Measurements from ENCODE around the gene FURIN.

DNA sequence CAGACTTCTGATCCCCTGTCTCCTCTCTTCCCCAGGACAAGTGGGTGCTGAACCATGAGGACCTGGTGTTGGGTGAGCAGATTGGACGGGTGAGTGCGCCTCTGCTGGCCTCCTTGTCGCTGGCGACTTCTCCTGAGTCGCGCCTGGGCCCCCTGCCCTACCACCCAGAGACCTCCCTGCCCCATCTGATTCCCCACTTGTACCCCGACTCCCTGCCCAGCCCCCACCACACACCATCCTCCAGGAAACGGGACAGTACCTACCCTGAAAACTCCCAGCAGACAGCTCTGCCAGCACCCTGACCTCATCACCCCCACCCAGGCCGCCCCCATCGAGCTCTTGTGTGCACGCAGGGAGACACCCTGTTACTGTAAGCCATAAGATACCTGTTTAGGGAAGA, 23.6 kb downstream of the FURIN start:
- TF ChIP-seq, protein P1, sequence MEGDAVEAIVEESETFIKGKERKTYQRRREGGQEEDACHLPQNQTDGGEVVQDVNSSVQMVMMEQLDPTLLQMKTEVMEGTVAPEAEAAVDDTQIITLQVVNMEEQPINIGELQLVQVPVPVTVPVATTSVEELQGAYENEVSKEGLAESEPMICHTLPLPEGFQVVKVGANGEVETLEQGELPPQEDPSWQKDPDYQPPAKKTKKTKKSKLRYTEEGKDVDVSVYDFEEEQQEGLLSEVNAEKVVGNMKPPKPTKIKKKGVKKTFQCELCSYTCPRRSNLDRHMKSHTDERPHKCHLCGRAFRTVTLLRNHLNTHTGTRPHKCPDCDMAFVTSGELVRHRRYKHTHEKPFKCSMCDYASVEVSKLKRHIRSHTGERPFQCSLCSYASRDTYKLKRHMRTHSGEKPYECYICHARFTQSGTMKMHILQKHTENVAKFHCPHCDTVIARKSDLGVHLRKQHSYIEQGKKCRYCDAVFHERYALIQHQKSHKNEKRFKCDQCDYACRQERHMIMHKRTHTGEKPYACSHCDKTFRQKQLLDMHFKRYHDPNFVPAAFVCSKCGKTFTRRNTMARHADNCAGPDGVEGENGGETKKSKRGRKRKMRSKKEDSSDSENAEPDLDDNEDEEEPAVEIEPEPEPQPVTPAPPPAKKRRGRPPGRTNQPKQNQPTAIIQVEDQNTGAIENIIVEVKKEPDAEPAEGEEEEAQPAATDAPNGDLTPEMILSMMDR (conservative IDR thresholded peaks at IDR 0.05; ENCODE audit: low read length) = no peak
- TF ChIP-seq EZH2phosphoT487 (IDR thresholded peaks at IDR 0.05; ENCODE audit: borderline replicate concordance, low read depth, low read length) = no peak
